ENCODE data around the gene STING1. TPM values are rescaled to one million over a fixed set of nuclear protein-coding genes. Genes with fewer than 3 reads are reported as not detected.
"Not testable (repeated sequence)": the region's sequence is repeated elsewhere in the genome, so short reads cannot be mapped to it uniquely, and the experiment has no call there.

STING1 gene
- total RNA-seq, 1 experiment from 2014 or later = not detected

GRCh38 chr5:139527090-139527470 lies 44.5 kb upstream of the STING1 start:
- DNase-seq; H3K4me3 Mint-ChIP-seq (ENCODE audit: unreplicated experiment); H3K4me1 Mint-ChIP-seq (ENCODE audit: low read depth, unreplicated experiment); CTCF ChIA-PET; H3K4me3 ChIP-seq (ENCODE audit: low read depth, low read length); H3K27ac Mint-ChIP-seq (ENCODE audit: unreplicated experiment); H3K36me3 ChIP-seq (ENCODE audit: control insufficient read depth, insufficient read depth, low read length); BruUV-seq (replicated peaks); H3K27me3 ChIP-seq (replicated peaks; ENCODE audit: control insufficient read depth, insufficient read depth, low read length); H3K27me3 Mint-ChIP-seq (ENCODE audit: insufficient read depth, unreplicated experiment); H3K9me3 ChIP-seq; POLR2A ChIA-PET; H3K4me1 ChIP-seq; H3K36me3 Mint-ChIP-seq (ENCODE audit: insufficient read depth, unreplicated experiment); intact Hi-C loops (cut with micrococcal nuclease; ENCODE audit: unreplicated experiment): not testable (repeated sequence)
- H3K9me3 Mint-ChIP-seq (ENCODE audit: unreplicated experiment) = peaks cover 11% of the 10 kb centered on the region

- H3K4me1 ChIP-seq; DNase-seq; intact Hi-C loops (cut with micrococcal nuclease; ENCODE audit: unreplicated experiment); POLR2A ChIA-PET; H3K27ac Mint-ChIP-seq (ENCODE audit: unreplicated experiment); H3K27me3 ChIP-seq (replicated peaks; ENCODE audit: control insufficient read depth, insufficient read depth, low read length); CTCF ChIA-PET; H3K9me3 Mint-ChIP-seq (ENCODE audit: unreplicated experiment); H3K36me3 ChIP-seq (ENCODE audit: control insufficient read depth, insufficient read depth, low read length); H3K27me3 Mint-ChIP-seq (ENCODE audit: insufficient read depth, unreplicated experiment); H3K4me3 ChIP-seq (ENCODE audit: low read depth, low read length); H3K9me3 ChIP-seq; H3K36me3 Mint-ChIP-seq (ENCODE audit: insufficient read depth, unreplicated experiment); H3K4me3 Mint-ChIP-seq (ENCODE audit: unreplicated experiment); H3K4me1 Mint-ChIP-seq (ENCODE audit: low read depth, unreplicated experiment); BruUV-seq (replicated peaks): not testable (repeated sequence)
These were observed 43.9 kb upstream of the STING1 start for GRCh38 chr5:139526309-139527089.

- H3K36me3 Mint-ChIP-seq (ENCODE audit: insufficient read depth, unreplicated experiment); H3K4me1 Mint-ChIP-seq (ENCODE audit: low read depth, unreplicated experiment); BruUV-seq (replicated peaks); H3K27me3 Mint-ChIP-seq (ENCODE audit: insufficient read depth, unreplicated experiment); POLR2A ChIA-PET; H3K36me3 ChIP-seq (ENCODE audit: control insufficient read depth, insufficient read depth, low read length); DNase-seq; H3K4me3 ChIP-seq (ENCODE audit: low read depth, low read length); H3K9me3 ChIP-seq; H3K27me3 ChIP-seq (replicated peaks; ENCODE audit: control insufficient read depth, insufficient read depth, low read length); H3K9me3 Mint-ChIP-seq (ENCODE audit: unreplicated experiment); intact Hi-C loops (cut with micrococcal nuclease; ENCODE audit: unreplicated experiment); CTCF ChIA-PET; H3K27ac Mint-ChIP-seq (ENCODE audit: unreplicated experiment); H3K4me3 Mint-ChIP-seq (ENCODE audit: unreplicated experiment); H3K4me1 ChIP-seq: not testable (repeated sequence)
These were observed 43.2 kb upstream of the STING1 start for GRCh38 chr5:139525586-139526308.

GRCh38 chr5:139524940-139525585 lies 42.5 kb upstream of the STING1 start:
- no peaks in the 10 kb centered on the region for H3K27me3 Mint-ChIP-seq (ENCODE audit: insufficient read depth, unreplicated experiment)
- H3K9me3 Mint-ChIP-seq (ENCODE audit: unreplicated experiment) = no peaks in the 10 kb centered on the region
- H3K4me1 ChIP-seq = peaks cover 5% of the 10 kb centered on the region; the same call in 1 of the 2 replicates
- no peak for DNase-seq
- no peaks in the 10 kb centered on the region for H3K4me1 Mint-ChIP-seq (ENCODE audit: low read depth, unreplicated experiment)
- no peaks in the 10 kb centered on the region for H3K27me3 ChIP-seq (replicated peaks; ENCODE audit: control insufficient read depth, insufficient read depth, low read length)
- no peak overlapping the region for H3K4me3 ChIP-seq (ENCODE audit: low read depth, low read length)
- CTCF ChIA-PET = no interaction called here
- POLR2A ChIA-PET = no interaction called here
- no peak overlapping the region for H3K4me3 Mint-ChIP-seq (ENCODE audit: unreplicated experiment)
- H3K9me3 ChIP-seq = no peaks in the 10 kb centered on the region
- TF ChIP-seq CTCF (IDR thresholded peaks at IDR 0.05; ENCODE audit: insufficient read depth in 1 of 2, low read depth in 1 of 2, low read length in 1 of 2, severe bottlenecking in 1 of 2, unreplicated experiment in 1 of 2) = no peak
- H3K27ac Mint-ChIP-seq (ENCODE audit: unreplicated experiment) = no peak overlapping the region
- no peaks in the 10 kb centered on the region for H3K36me3 Mint-ChIP-seq (ENCODE audit: insufficient read depth, unreplicated experiment)
- no TSS peak for BruUV-seq (replicated peaks)
- intact Hi-C loops (cut with micrococcal nuclease; ENCODE audit: unreplicated experiment) = no loop called here
- H3K36me3 ChIP-seq (ENCODE audit: control insufficient read depth, insufficient read depth, low read length) = no peaks in the 10 kb centered on the region
